H1 (cell line): Measurements from ENCODE around the gene KLHL29. TPM values are rescaled to one million over a fixed set of nuclear protein-coding genes. Genes with fewer than 3 reads are reported as not detected.

Experiments
- CTCF ChIA-PET: fragments of 300-600 bp; sonication (Branson Sonifier 250); formaldehyde crosslinking; loops from one replicate; lab custom pipeline; 2021; ENCODE audit not compliant: partially characterized antibody; lab: Charles Lee
- POLR2A ChIA-PET: fragments of 300-600 bp; sonication (Branson Sonifier 250); formaldehyde crosslinking; loops from one replicate; lab custom pipeline; 2021; ENCODE audit warnings: inconsistent platforms; ENCODE audit not compliant: partially characterized antibody; lab: Charles Lee
- DNase-seq, 2 experiments: peaks; one replicate each; pipeline versions ENCODE4 v3.0.0 to v3.0.0-alpha.2; 2010 to 2022; ENCODE audit warnings: low spot score in 2 of 2, low read depth in 1 of 2, mixed read lengths in 1 of 2
- FAIRE-seq: peaks from 2 replicates; lab custom pipeline; 2011; peaks lifted over from hg19 to GRCh38; lab: Jason Lieb, UNC
- H2AFZ ChIP-seq: 2 replicates; pipeline ENCODE4 v1.8.1; 2012; ENCODE audit warnings: low read length, inconsistent platforms
- H2AK5ac ChIP-seq: 2 replicates; pipeline ENCODE4 v1.6.1; 2013; ENCODE audit warnings: low read depth, low read length
- H2BK120ac ChIP-seq: replicated peaks from 2 replicates; pipeline ENCODE3; 2013; ENCODE audit warnings: low read depth, low read length, inconsistent platforms
- H2BK12ac ChIP-seq: 2 replicates; pipeline ENCODE4 v1.6.1; 2013; ENCODE audit warnings: low read depth, low read length
- H2BK15ac ChIP-seq: 2 replicates; pipeline ENCODE4 v1.6.1; 2013; ENCODE audit warnings: low read length
- H2BK20ac ChIP-seq: 2 replicates; pipeline ENCODE4 v1.6.1; 2013; ENCODE audit warnings: low read length
- H2BK5ac ChIP-seq: 2 replicates; pipeline ENCODE4 v1.6.1; 2013; ENCODE audit warnings: low read depth, low read length
- H3K14ac ChIP-seq: 2 replicates; pipeline ENCODE4 v1.6.1; 2013; ENCODE audit warnings: inconsistent platforms; ENCODE audit not compliant: insufficient read length
- H3K18ac ChIP-seq: 2 replicates; pipeline ENCODE4 v1.6.1; 2013; ENCODE audit warnings: low read length; ENCODE audit errors: extremely low read depth
- H3K23ac ChIP-seq: 2 replicates; pipeline ENCODE4 v1.6.1; 2013; ENCODE audit warnings: inconsistent platforms; ENCODE audit not compliant: insufficient read length
- H3K23me2 ChIP-seq: 2 replicates; pipeline ENCODE4 v1.6.1; 2013; ENCODE audit warnings: low read depth, low read length
- H3K27ac ChIP-seq: 2 replicates; pipeline ENCODE4 v1.6.1; 2011; ENCODE audit warnings: low read depth, low read length, inconsistent platforms
- H3K27me3 ChIP-seq, 4 experiments: replicated peaks in 1 of 4; 1 replicate in 1 of 4; 2 replicates in 3 of 4; pipeline versions ENCODE4 v1.6.1 to v1.8.1; 2011 to 2013; ENCODE audit warnings: low read length in 3 of 4, mild to moderate bottlenecking in 3 of 4, inconsistent platforms in 2 of 4, mixed read lengths in 2 of 4, moderate library complexity in 1 of 4; ENCODE audit not compliant: control insufficient read depth in 3 of 4, insufficient read depth in 3 of 4; ENCODE audit errors: extremely low read depth in 1 of 4
- H3K36me3 ChIP-seq, 4 experiments: 2 replicates each; pipeline versions ENCODE4 v1.6.1 to v1.8.1; 2011 to 2013; ENCODE audit warnings: mild to moderate bottlenecking in 4 of 4, low read length in 3 of 4, moderate library complexity in 2 of 4, control low read depth in 1 of 4, inconsistent platforms in 1 of 4; ENCODE audit not compliant: insufficient read depth in 4 of 4, control insufficient read depth in 2 of 4
- H3K4ac ChIP-seq: replicated peaks from 2 replicates; pipeline ENCODE3; 2013; ENCODE audit warnings: low read length, low read depth, mixed read lengths, inconsistent platforms; ENCODE audit not compliant: insufficient read length
- H3K4me1 ChIP-seq, 4 experiments: replicated peaks in 1 of 4; 1 replicate in 1 of 4; 2 replicates in 3 of 4; pipeline versions ENCODE4 v1.6.1 to v1.8.1; 2011 to 2013; ENCODE audit warnings: low read length in 3 of 4, inconsistent platforms in 2 of 4, mixed read lengths in 1 of 4; ENCODE audit not compliant: insufficient read depth in 4 of 4, control insufficient read depth in 3 of 4
- H3K4me2 ChIP-seq, 2 experiments: 2 replicates each; pipeline versions ENCODE4 v1.6.1 to v1.8.1; 2011 to 2013; ENCODE audit warnings: low read depth in 2 of 2, low read length in 2 of 2, control low read depth in 1 of 2, inconsistent platforms in 1 of 2, mild to moderate bottlenecking in 1 of 2; ENCODE audit not compliant: insufficient read depth in 1 of 2
- H3K4me3 ChIP-seq, 4 experiments: fragments of 200-600, 300-600 bp in 1 of 4; sonication (generic), shearing (Covaris generic), sonication (Bioruptor Twin) in 1 of 4; 2 replicates each; pipeline versions ENCODE4 v1.5.1 to v1.8.1; 2011 to 2016; ENCODE audit warnings: low read length in 4 of 4, low read depth in 3 of 4, control low read depth in 2 of 4, inconsistent platforms in 2 of 4, mild to moderate bottlenecking in 2 of 4, mixed read lengths in 1 of 4, moderate library complexity in 1 of 4; ENCODE audit not compliant: insufficient read depth in 2 of 4; ENCODE audit errors: extremely low read depth in 1 of 4
- H3K56ac ChIP-seq: replicated peaks from 2 replicates; pipeline ENCODE3; 2013; ENCODE audit warnings: low read depth, mild to moderate bottlenecking, mixed read lengths, low read length, inconsistent platforms; ENCODE audit not compliant: insufficient read length
- H3K79me1 ChIP-seq: 2 replicates; pipeline ENCODE4 v1.6.1; 2013; ENCODE audit warnings: low read depth, low read length, control low read depth
- H3K79me2 ChIP-seq, 2 experiments: 2 replicates each; pipeline versions ENCODE4 v1.6.1 to v1.8.1; 2012 to 2013; ENCODE audit warnings: low read length in 2 of 2, mild to moderate bottlenecking in 2 of 2, inconsistent platforms in 1 of 2; ENCODE audit not compliant: insufficient read depth in 2 of 2, control insufficient read depth in 1 of 2
- H3K9ac ChIP-seq, 4 experiments: replicated peaks in 1 of 4; 1 replicate in 1 of 4; 2 replicates in 3 of 4; pipeline versions ENCODE4 v1.6.1 to v1.8.1; 2011 to 2013; ENCODE audit warnings: low read depth in 3 of 4, low read length in 3 of 4, control low read depth in 2 of 4, mild to moderate bottlenecking in 2 of 4, moderate library complexity in 2 of 4, inconsistent platforms in 1 of 4; ENCODE audit errors: extremely low read depth in 1 of 4
- H3K9me3 ChIP-seq, 2 experiments: 2 replicates each; pipeline versions ENCODE4 v1.6.1 to v1.8.1; 2012 to 2013; ENCODE audit warnings: mild to moderate bottlenecking in 2 of 2, moderate library complexity in 2 of 2, control low read depth in 1 of 2, inconsistent platforms in 1 of 2, low read depth in 1 of 2, low read length in 1 of 2, mixed read lengths in 1 of 2; ENCODE audit not compliant: insufficient read depth in 2 of 2
- H4K20me1 ChIP-seq, 2 experiments: replicated peaks in 1 of 2; 2 replicates each; pipeline versions ENCODE3 to v1.8.1; 2011 to 2013; ENCODE audit warnings: inconsistent platforms in 2 of 2, low read length in 2 of 2, mild to moderate bottlenecking in 1 of 2; ENCODE audit not compliant: insufficient read depth in 2 of 2, control insufficient read depth in 1 of 2
- H4K5ac ChIP-seq: 2 replicates; pipeline ENCODE4 v1.6.1; 2013; ENCODE audit warnings: low read length, low read depth, mixed read lengths, inconsistent platforms; ENCODE audit not compliant: insufficient read length
- H4K8ac ChIP-seq: 2 replicates; pipeline ENCODE4 v1.8.0; 2013; ENCODE audit warnings: mild to moderate bottlenecking, moderate library complexity, low read length, inconsistent platforms; ENCODE audit not compliant: insufficient read depth; ENCODE audit errors: extremely low read depth
- H4K91ac ChIP-seq: replicated peaks from 2 replicates; pipeline ENCODE3; 2013; ENCODE audit warnings: low read length, mixed read lengths, inconsistent platforms; ENCODE audit not compliant: insufficient read length
- CEBPB ChIP-seq: IDR thresholded peaks from 2 replicates; pipeline ENCODE4 v1.6.1; 2012; ENCODE audit warnings: low read depth, low read length
- CHD2 ChIP-seq: IDR thresholded peaks from 2 replicates; pipeline ENCODE4 v1.6.1; 2012; ENCODE audit warnings: low read length, improper control_type of control experiment
- EP300 ChIP-seq, 2 experiments: IDR thresholded peaks; 1 replicate in 1 of 2; 2 replicates in 1 of 2; pipeline ENCODE4 v1.6.1; 2011 to 2012; ENCODE audit warnings: low read depth in 2 of 2, low read length in 2 of 2, mild to moderate bottlenecking in 2 of 2, borderline replicate concordance in 1 of 2, inconsistent platforms in 1 of 2, moderate library complexity in 1 of 2
- GABPA ChIP-seq: IDR thresholded peaks from 2 replicates; pipeline ENCODE4 v1.6.1; 2011; ENCODE audit warnings: mild to moderate bottlenecking, low read length, moderate library complexity, borderline replicate concordance; ENCODE audit not compliant: insufficient read depth
- JUN ChIP-seq: IDR thresholded peaks from 2 replicates; pipeline ENCODE4 v1.6.1; 2011; ENCODE audit warnings: low read depth, mild to moderate bottlenecking, improper control_type of control experiment, low read length
- KDM1A ChIP-seq: fragments of 200-600, 300-600 bp; sonication (generic); IDR thresholded peaks from 2 replicates; pipeline ENCODE4 v1.7.1; 2016; ENCODE audit warnings: mild to moderate bottlenecking, low read length, borderline replicate concordance
- NANOG ChIP-seq: IDR thresholded peaks from 2 replicates; pipeline ENCODE4 v1.6.1; 2011; ENCODE audit warnings: low read length, low read depth, mild to moderate bottlenecking, inconsistent platforms; ENCODE audit not compliant: insufficient read depth, poor library complexity, severe bottlenecking
- PHF8 ChIP-seq: fragments of 200-600 bp; sonication (generic); conservative IDR thresholded peaks from 2 replicates; pipeline ENCODE4 v1.7.1; 2012; ENCODE audit warnings: low read depth, mild to moderate bottlenecking, inconsistent platforms, low read length, moderate library complexity
- RXRA ChIP-seq: IDR thresholded peaks from 2 replicates; pipeline ENCODE4 v1.6.1; 2011; ENCODE audit warnings: low read depth, mild to moderate bottlenecking, low read length, moderate library complexity; ENCODE audit not compliant: insufficient read depth
- SRF ChIP-seq: IDR thresholded peaks from 2 replicates; pipeline ENCODE4 v1.6.1; 2011; ENCODE audit warnings: mild to moderate bottlenecking, low read depth, low read length, moderate library complexity
- TAF7 ChIP-seq: optimal IDR thresholded peaks from 2 replicates; pipeline ENCODE3; 2011; ENCODE audit warnings: low read depth, mild to moderate bottlenecking, inconsistent platforms, low read length, moderate library complexity, borderline replicate concordance
- TCF12 ChIP-seq: IDR thresholded peaks from 2 replicates; pipeline ENCODE4 v1.6.1; 2011; ENCODE audit warnings: low read depth, mild to moderate bottlenecking, low read length
- WGBS, 2 experiments: shearing (Covaris generic) in 1 of 2; methylation state at CpG; one replicate each; pipeline versions ENCODE4 v1.1.6 to v1.1.7; 2013 to 2015; ENCODE audit warnings: low lambda C conversion rate in 2 of 2, mixed read lengths in 2 of 2, inconsistent platforms in 1 of 2, low coverage in 1 of 2, missing lambda C conversion rate in 1 of 2; ENCODE audit not compliant: insufficient replicate concordance in 2 of 2, insufficient coverage in 1 of 2, insufficient read length in 1 of 2; ENCODE audit errors: extremely low coverage in 1 of 2, missing lambda C conversion rate in 1 of 2; 5-methylcytosine and 5-hydroxymethylcytosine counted together
- polyA plus RNA-seq, 7 experiments: library from polyadenylated mRNA; depleted of rRNA in 3 of 7; stranded (reverse) in 5 of 7; unstranded in 2 of 7; fragments of >200 nt in 5 of 7; fragments of 200-250 nt in 2 of 7; gene quantifications; 1 replicate in 5 of 7; 2 replicates in 1 of 7; 4 replicates in 1 of 7; pipeline versions ENCODE4 v1.2.1 to v1.2.3, GENCODE V29; 2011 to 2013; ENCODE audit warnings: missing spikeins in 2 of 7, mixed read lengths in 2 of 7
- total RNA-seq: library from RNA; stranded (reverse); fragmentation: NEBNext Ultra II Directional; extraction: Animal tissue kit (Norgen Biotek cat#: 25700); gene quantifications from 2 replicates; pipeline ENCODE4 v1.2.1, GENCODE V29; 2021
- TF ChIP-seq, protein P1 (sequence below): IDR thresholded peaks from 2 replicates; pipeline ENCODE4 v1.6.1; 2011; ENCODE audit warnings: low read length, improper control_type of control experiment

Gene KLHL29
- total and polyA plus RNA-seq, 2 of the 8 experiments (the other 6 are each of a cell fraction or from before 2014, with no cell fraction given), result 1.1 to 4.7 TPM

GRCh38 chr2:23493846-23494245, 108.9 kb downstream of the KLHL29 start:
- Histone ChIP-seq H4K5ac (no peak overlapping the region), H3K56ac (no peak overlapping the region), H3K23me2 (no peaks in the 10 kb centered on the region), H3K79me2 (no peaks in the 10 kb centered on the region), H2BK12ac (no peak overlapping the region), H3K18ac (no peak overlapping the region), H3K23ac (no peak overlapping the region), H3K4me3 (no peak overlapping the region), H3K9me3 (no peaks in the 10 kb centered on the region), H3K79me1 (peaks cover 3% of the 10 kb centered on the region; the same call in 1 of the 2 replicates), H2BK20ac (no peak overlapping the region), H3K4me1 (peaks cover 3 to 18% (median 9%) of the 10 kb centered on the region in 4 experiments), H3K36me3 (no peaks in the 10 kb centered on the region), H4K91ac (no peak overlapping the region), H3K27me3 (no peaks in the 10 kb centered on the region), H3K4me2 (no peak overlapping the region), H2AK5ac (no peak overlapping the region), H3K4ac (no peak overlapping the region), H2AFZ (no peak overlapping the region), H4K8ac (no peak overlapping the region), H3K27ac (no peak overlapping the region), H2BK120ac (no peak overlapping the region), H3K9ac (no peak overlapping the region), H3K14ac (no peak overlapping the region), H4K20me1 (no peaks in the 10 kb centered on the region), H2BK5ac (no peak overlapping the region), H2BK15ac (no peak overlapping the region)
- ChIA-PET POLR2A (no interaction called here), CTCF (interaction anchor here (1.2 to 2.2 kb wide), 3 partner anchors 11 to 73 kb away, joined by 3 to 9 read pairs (median 4); no protein-coding TSS in a partner anchor)
- FAIRE-seq (no peak), DNase-seq (no peak)
- 89% methylated on average over 4 of the region's 4 CpGs; no CpG with 5 or more reads in 1 of the 2 experiments for WGBS, 2 experiments
- TF ChIP-seq NANOG (no peak), SRF (no peak), KDM1A (no peak), GABPA (no peak), TCF12 (no peak), PHF8 (no peak), JUN (no peak), RXRA (no peak), CHD2 (no peak), EP300 (IDR thresholded peaks at IDR 0.05; ENCODE audit: borderline replicate concordance in 1 of 2, low read depth in 2 of 2, low read length in 2 of 2) (no peak), TAF7 (no peak), CEBPB (no peak)
- TF ChIP-seq, protein P1, sequence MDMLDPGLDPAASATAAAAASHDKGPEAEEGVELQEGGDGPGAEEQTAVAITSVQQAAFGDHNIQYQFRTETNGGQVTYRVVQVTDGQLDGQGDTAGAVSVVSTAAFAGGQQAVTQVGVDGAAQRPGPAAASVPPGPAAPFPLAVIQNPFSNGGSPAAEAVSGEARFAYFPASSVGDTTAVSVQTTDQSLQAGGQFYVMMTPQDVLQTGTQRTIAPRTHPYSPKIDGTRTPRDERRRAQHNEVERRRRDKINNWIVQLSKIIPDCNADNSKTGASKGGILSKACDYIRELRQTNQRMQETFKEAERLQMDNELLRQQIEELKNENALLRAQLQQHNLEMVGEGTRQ, result no peak
